NCI-H146 treated with DMSO at 0.1 percent for 48 hours (cell line): ENCODE data around the gene PTPRK.

Source experiments
- DNase-seq: peaks from one replicate; lab custom pipeline; 2025; ENCODE audit not compliant: unreplicated experiment; lab: John Stamatoyannopoulos, UW

The PTPRK gene

GRCh38 chr6:128350416-128351254 lies 169.8 kb downstream of the PTPRK start:
- no peak for DNase-seq

DNA sequence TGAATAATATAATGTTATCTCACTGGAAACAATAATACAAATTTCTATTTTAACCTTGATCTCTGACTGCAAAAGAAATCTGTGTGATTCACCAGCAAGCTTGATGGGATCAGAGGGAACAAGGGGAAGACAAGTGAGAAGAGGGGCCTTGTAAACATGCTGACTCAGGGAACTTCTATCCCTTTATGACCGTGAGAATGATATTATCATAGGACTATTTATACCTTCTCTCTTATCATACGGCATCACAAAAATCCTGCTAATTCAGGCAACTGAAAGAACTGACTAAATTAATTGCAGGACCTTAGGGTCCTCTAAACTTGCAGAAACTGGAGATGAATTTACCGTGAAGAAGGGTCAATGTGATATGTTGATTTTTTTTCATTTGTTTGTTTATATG lies 173.3 kb downstream of the PTPRK start:
- DNase-seq = no peak

GRCh38 chr6:128346569-128346968 lies 173.8 kb downstream of the PTPRK start:
- no peak for DNase-seq

- no peak for DNase-seq
Measured at GRCh38 chr6:128345278-128345677, 175.1 kb downstream of the PTPRK start.

GRCh38 chr6:128343706-128344105 lies 176.7 kb downstream of the PTPRK start:
- DNase-seq = no peak

DNA sequence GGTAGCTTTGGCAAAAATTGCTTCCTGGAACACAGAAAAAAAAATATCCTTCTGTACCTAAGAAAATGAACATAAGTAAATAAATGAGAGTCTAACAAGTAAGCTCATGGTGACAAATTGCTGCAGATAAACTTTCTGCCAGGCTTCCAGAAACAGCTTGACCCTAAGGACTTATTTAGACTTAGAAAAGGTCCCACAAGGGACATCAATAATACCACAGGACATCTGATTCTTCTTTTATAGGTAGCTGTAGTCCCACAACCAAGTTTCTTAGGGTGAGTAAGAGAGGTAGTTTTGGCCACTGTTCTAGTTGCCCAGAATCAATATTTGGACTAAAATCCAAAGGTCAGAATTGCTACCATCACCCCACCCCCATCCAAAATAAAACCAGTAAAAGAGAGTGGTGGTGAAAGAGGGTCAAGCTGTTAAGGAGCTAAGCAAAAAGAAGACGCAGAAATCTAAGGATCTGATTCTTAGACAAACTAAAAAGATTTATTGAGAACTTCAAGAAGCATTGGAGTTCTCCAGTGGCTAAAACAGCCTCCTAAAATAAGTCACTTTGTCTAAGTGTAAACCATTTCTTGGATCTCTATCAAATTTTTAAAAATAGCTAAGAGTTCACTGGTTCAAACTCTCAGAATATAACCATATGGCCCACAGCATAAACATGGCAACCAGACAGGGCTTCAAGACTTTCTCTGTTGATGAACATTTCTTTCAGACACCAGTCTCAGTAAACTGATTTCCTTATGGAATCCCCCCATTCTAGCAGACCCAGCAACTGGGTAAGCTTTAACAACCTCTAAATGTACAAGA lies 180.6 kb downstream of the PTPRK start:
- no peak for DNase-seq

DNA sequence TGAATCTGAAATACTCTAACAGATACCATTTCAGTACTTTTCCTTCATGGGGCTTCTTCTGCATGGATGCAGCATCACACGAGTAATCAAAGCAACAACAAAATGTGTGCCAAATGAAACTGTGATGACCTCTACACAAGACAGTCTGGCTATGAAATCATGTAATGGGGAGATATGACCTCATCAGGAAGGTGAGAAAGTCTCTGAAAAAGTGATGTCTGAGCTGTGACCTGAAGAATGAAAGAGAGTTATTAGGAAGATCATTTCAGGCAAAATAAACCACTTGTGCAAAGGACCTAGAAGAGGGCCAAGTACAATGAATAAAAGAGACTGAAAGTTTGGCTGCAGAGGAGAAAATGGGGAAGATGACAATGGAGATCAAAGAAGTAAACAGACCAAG lies 182.8 kb downstream of the PTPRK start:
- DNase-seq = no peak

- no peak for DNase-seq
Measured at GRCh38 chr6:128336436-128337095, 183.8 kb downstream of the PTPRK start.

DNA sequence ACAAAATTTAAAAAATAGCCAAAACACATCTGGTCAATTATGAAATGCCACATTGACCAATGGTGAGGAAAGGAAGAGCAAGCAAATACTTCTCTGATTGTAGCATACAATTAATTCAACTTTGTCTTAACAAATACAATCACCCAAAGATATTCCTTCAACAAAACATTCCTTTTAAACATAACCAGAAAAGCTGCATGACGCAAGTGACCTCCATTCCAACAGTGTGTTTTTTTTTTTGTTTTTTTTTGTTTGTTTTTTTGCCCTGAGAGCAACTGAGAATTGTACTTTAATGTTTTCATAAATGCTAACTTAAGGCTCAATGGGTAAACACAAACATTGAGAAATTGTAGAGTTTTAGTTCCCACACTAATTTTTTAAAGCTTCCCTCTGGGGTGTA lies 184.4 kb downstream of the PTPRK start:
- no peak for DNase-seq

DNA sequence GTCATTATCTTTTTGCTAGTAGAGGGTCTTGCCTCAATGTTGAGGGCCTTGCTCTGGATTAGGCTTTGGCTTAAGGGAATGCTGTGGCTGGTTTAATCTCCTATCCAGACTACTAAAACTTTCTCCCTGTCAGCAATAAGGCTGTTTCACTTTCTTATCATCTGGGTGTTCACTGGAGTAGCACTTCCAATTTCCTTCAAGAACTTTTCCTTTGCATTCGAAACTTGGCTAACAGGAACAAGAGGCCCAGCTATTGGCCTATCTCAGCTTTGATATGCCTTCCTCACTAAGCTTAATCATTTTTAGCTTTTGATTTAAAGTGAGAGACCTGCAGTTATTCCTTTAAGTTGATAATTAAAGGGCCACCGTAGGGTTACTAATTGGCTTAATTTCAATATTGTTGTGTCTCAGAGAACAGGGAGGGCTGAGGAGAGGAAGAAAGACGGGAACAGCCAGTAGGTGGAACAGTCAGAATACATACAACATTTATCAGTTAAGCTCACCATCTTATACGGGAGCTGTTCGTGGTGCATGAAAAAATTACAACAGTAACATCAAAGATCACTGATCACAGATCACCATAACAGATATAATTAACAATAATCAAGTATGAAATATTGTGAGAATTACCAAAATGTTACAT lies 186.7 kb downstream of the PTPRK start:
- no peak for DNase-seq

DNA sequence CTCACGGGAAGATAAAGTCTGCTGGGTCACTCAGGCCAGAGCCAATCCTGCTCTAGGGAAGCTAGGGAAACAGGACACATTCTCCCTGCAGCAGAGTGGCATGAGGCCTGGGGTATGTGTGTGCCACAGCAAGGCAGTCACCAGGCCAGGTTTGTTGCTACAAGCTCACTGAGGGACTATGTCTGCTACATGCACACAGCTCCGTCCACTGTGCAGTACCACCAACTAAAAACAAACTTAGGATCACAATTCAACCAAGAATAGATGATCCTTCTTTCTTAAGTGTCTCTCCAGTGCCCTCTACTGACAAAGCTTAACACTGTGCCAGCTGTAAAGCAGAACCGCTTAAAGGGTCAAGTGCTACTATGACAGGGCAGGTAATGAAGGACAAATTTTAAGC lies 192.5 kb downstream of the PTPRK start:
- DNase-seq = peak; percentile 18

GRCh38 chr6:128323011-128323410 lies 197.4 kb downstream of the PTPRK start:
- no peak for DNase-seq

DNA sequence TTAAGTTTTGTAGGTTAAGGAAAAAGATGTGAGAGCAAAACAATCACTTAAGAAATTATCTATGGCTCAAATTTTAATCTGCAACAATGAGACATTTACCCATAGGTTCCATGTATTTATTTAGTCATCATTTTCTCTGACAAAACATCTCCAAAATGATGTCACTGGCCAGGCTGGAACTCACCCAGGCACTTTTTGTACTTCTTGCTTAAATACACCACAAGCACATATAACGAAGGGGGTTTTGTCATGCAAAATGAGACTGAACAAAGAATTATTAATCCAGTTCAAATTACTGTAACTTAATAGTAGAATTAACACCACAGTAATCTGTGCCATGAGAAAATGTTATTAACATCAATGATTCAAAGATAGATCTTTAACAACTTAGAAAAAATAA lies 200.5 kb downstream of the PTPRK start:
- no peak for DNase-seq

GRCh38 chr6:128319157-128319556 lies 201.2 kb downstream of the PTPRK start:
- no peak for DNase-seq

DNA sequence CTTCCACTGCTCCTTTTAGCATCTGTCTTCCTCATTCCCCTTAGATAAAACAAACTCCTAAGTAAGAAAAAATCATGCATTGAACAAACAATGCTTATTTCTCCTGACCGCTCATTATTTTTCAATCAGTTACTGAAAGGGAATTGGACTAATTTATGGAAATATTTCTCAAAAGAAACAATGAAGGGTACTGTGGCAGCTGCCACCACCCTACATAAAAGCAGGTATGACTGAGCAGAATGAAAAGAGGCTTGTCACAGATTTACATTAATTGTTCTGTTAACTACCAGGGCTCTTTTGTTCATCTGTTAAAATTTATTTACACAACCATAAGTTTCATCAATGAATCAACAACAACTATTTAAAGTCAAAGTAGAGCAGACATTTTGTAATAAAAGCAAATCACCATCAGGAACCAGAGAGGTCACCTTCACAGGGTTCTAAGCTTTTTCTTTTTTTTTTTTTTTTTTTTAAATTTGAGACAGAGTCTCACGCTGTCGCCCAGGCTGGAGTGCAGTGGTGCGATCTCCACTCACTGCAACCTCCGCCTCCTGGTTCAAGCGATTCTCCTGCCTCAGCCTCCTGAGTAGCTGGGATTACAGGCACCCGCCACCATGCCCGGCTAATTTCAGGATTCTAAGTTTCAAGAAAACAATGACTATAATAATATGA lies 204.0 kb downstream of the PTPRK start:
- DNase-seq = peak; percentile 94

DNA sequence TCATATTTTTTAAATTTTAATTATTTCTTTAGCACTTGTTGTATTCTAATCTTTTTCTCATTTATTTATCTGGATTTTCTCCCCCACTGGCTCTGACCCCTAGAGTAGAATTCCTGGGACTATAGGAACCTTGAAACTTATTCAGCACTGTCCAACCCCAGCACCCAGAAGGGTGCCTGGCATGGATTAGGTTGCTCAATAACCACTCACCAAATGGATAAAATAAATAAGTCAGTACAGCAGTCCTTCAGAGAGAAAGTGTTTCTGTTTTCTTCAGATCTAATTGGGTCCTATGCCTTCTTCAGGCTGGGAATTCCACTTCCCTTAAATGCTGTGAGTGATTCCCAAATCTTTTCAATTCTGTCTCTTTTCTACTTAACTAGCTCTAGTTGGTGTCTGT lies 206.2 kb downstream of the PTPRK start:
- DNase-seq = no peak

DNA sequence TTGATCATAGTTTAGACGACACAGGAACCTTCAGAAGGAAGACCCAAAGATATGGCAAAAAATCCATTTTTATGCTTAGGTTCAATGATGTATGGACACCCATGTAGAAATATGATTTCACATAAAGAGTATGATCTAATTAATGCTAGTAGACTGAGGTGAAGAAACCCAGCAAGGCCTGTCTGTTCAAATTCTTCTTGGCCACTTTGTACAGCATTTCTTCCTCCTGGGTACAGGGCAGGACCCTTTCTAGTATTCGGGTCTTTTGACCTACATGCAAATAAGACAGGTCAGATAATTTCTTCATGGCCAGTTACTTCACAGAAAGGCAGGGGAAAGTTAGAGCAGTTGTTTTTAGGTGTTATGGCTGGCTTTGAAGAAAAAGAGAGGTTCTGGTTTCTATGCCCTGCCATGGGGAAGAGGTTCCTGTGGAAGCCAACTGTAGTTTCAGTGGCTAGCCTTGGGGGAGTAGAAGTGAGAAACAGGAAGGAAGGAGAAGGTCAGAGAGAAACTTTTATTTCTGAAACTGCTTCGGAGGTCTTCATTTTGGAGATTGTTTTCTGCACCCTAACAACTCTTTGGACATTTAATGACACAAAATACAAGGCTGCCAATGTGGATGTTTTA lies 208.3 kb downstream of the PTPRK start:
- DNase-seq = no peak

GRCh38 chr6:128310451-128310850 lies 209.9 kb downstream of the PTPRK start:
- no peak for DNase-seq

- DNase-seq = no peak
Measured at GRCh38 chr6:128307671-128308070, 212.7 kb downstream of the PTPRK start.

DNA sequence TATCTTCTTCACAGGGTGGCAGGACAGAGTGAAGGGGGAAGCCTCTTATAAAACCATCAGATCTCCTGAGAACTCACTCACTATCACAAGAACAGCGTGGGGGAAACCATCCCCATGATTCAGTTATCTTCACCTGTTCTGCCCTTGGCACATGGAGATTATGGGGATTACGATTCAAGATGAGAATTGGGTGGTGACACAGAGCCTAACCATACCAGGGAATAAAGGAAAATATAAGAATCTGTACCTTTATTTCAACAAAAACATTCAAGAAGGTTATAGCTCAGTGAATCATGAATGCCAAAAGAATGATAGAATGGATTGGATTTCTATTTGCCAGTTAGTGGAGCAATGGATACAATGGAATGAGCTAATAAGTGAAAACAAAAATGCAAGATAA lies 214.4 kb downstream of the PTPRK start:
- DNase-seq = no peak
